BJ (cell line): ENCODE data around the gene PHC2. TPM values are rescaled to one million over a fixed set of nuclear protein-coding genes. Genes with fewer than 3 reads are reported as not detected.

Experiments
- CTCF ChIA-PET: fragments of 350-600 bp; formaldehyde crosslinking; extraction: SDS; loops from one replicate; lab custom pipeline; 2021; ENCODE audit warnings: antibody characterized with exemption, inconsistent platforms; lab: Yijun Ruan, JAX
- POLR2A ChIA-PET: fragments of 300-600 bp; sonication (Branson Sonifier 250); formaldehyde crosslinking; extraction: SDS; loops from one replicate; lab custom pipeline; 2021; ENCODE audit warnings: antibody characterized with exemption; lab: Charles Lee
- DNase-seq: peaks from one replicate; pipeline ENCODE4 v3.0.0-alpha.2; 2011; ENCODE audit warnings: low read depth
- H3K27me3 ChIP-seq: 2 replicates; pipeline ENCODE4 v1.6.0; 2011; ENCODE audit warnings: low read length; ENCODE audit not compliant: control insufficient read depth, insufficient read depth
- H3K36me3 ChIP-seq: 2 replicates; pipeline ENCODE4 v1.5.1; 2011; ENCODE audit warnings: low read length; ENCODE audit not compliant: control insufficient read depth, insufficient read depth
- H3K4me3 ChIP-seq: 2 replicates; pipeline ENCODE4 v1.5.1; 2011; ENCODE audit warnings: low read depth, mild to moderate bottlenecking, control low read depth, low read length
- CTCF ChIP-seq: IDR thresholded peaks from 2 replicates; pipeline ENCODE4 v1.5.1; 2011; ENCODE audit warnings: low read depth, mild to moderate bottlenecking, control low read depth, inconsistent platforms, low read length, moderate library complexity; ENCODE audit not compliant: insufficient read depth
- polyA plus RNA-seq: library from polyadenylated mRNA; depleted of rRNA; stranded (reverse); fragments of >200 nt; gene quantifications from 2 replicates; pipeline ENCODE4 v1.2.3, GENCODE V29; 2011

PHC2 gene
- polyA plus RNA-seq, 1 experiment: 62.0 TPM

- Histone ChIP-seq H3K27me3 (no peaks in the 10 kb centered on the region), H3K4me3 (no peak overlapping the region), H3K36me3 (peaks cover 53% of the 10 kb centered on the region)
- no peak for DNase-seq
- TF ChIP-seq CTCF: no peak
- CTCF ChIA-PET: no interaction called here
- POLR2A ChIA-PET: no interaction called here
These were observed 106.0 kb downstream of the PHC2 start for GRCh38 chr1:33324677-33325575.

GRCh38 chr1:33323663-33324477 lies 107.0 kb downstream of the PHC2 start:
- Histone ChIP-seq H3K4me3 (no peak overlapping the region), H3K36me3 (peaks cover 45% of the 10 kb centered on the region), H3K27me3 (no peaks in the 10 kb centered on the region)
- ChIA-PET CTCF (interaction anchor here (0.7 kb wide), 1 partner anchor 15 kb away, joined by 3 read pairs; no protein-coding TSS in a partner anchor), POLR2A (no interaction called here)
- TF ChIP-seq CTCF: no peak
- DNase-seq: no peak

- TF ChIP-seq CTCF: no peak
- Histone ChIP-seq H3K27me3 (no peaks in the 10 kb centered on the region), H3K36me3 (peaks cover 42% of the 10 kb centered on the region), H3K4me3 (no peak overlapping the region)
- POLR2A ChIA-PET: no interaction called here
- CTCF ChIA-PET: interaction anchor here (0.7 to 1.5 kb wide), 3 partner anchors 16 to 27 kb away, joined by 3 read pairs; no protein-coding TSS in a partner anchor
- DNase-seq: no peak
These were observed 107.9 kb downstream of the PHC2 start for GRCh38 chr1:33322870-33323585.

- no peaks in the 10 kb centered on the region for H3K27me3 ChIP-seq
- ChIA-PET CTCF (interaction anchor here (0.8 to 1.5 kb wide), 3 partner anchors 26 to 149 kb away, joined by 3 read pairs; no protein-coding TSS in a partner anchor), POLR2A (no interaction called here)
- no peak overlapping the region for H3K4me3 ChIP-seq
- no peak for TF ChIP-seq CTCF
- DNase-seq: no peak
- H3K36me3 ChIP-seq: peaks cover 40% of the 10 kb centered on the region
These were observed 108.8 kb downstream of the PHC2 start for GRCh38 chr1:33322109-33322508.
